GM12801 (cell line): ENCODE results near the gene ZDHHC4.

Experiments
- TF ChIP-seq, protein P1 (sequence below): IDR thresholded peaks from one replicate; pipeline ENCODE4 v1.5.1; 2011; ENCODE audit warnings: control low read depth; ENCODE audit not compliant: insufficient read length; ENCODE audit errors: extremely low read depth

The ZDHHC4 gene

DNA sequence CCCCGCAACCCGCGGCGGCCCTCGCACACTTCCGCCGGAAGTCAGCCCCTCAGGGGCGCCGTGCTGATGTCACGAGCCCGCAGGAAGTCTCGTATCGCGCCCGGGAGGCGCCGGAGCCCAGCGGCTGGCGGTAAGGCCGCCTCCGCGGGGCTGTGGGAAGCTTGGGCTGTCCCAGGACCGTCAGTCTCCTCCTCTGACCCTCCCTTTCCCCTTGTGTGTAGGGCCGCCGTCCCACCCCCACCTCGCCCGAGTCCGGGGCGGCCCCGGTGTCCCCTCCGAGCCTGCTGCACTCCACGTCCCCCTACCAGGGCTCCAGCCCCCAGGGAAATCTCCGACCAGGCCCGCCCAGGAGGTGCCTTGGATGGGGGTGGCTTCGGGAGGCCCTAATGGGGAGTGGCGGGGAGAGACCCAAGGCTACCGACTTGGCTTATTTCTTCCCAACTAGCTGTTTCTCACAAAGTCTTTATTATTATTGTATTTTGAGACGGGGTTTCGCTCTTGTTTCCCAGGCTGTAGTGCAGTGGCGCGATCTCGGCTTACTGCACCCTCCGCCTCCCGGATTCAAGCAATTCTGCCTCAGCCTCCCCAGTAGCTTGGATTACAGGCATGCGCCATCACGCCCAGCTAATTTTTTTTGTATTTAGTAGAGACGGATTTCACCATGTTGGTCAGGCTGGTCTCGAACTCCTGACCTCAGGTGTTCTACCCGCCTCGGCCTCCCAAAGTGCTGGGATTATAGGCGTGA, at the start of gene ZDHHC4:
TSS of gene ZDHHC4 (plus strand) at position 86 of the 745 bp plus-strand sequence. CDS start 3,108 bp downstream, outside the sequence.
- TF ChIP-seq, protein P1, sequence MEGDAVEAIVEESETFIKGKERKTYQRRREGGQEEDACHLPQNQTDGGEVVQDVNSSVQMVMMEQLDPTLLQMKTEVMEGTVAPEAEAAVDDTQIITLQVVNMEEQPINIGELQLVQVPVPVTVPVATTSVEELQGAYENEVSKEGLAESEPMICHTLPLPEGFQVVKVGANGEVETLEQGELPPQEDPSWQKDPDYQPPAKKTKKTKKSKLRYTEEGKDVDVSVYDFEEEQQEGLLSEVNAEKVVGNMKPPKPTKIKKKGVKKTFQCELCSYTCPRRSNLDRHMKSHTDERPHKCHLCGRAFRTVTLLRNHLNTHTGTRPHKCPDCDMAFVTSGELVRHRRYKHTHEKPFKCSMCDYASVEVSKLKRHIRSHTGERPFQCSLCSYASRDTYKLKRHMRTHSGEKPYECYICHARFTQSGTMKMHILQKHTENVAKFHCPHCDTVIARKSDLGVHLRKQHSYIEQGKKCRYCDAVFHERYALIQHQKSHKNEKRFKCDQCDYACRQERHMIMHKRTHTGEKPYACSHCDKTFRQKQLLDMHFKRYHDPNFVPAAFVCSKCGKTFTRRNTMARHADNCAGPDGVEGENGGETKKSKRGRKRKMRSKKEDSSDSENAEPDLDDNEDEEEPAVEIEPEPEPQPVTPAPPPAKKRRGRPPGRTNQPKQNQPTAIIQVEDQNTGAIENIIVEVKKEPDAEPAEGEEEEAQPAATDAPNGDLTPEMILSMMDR: no peak

- TF ChIP-seq, protein P1: no peak
These were observed 48.7 kb upstream of the ZDHHC4 start for GRCh38 chr7:6528401-6529130.

- TF ChIP-seq, protein P1: no peak
These were observed 47.6 kb upstream of the ZDHHC4 start for GRCh38 chr7:6529643-6530042.

GRCh38 chr7:6530626-6531491, 46.4 kb upstream of the ZDHHC4 start:
- TF ChIP-seq, protein P1: no peak

DNA sequence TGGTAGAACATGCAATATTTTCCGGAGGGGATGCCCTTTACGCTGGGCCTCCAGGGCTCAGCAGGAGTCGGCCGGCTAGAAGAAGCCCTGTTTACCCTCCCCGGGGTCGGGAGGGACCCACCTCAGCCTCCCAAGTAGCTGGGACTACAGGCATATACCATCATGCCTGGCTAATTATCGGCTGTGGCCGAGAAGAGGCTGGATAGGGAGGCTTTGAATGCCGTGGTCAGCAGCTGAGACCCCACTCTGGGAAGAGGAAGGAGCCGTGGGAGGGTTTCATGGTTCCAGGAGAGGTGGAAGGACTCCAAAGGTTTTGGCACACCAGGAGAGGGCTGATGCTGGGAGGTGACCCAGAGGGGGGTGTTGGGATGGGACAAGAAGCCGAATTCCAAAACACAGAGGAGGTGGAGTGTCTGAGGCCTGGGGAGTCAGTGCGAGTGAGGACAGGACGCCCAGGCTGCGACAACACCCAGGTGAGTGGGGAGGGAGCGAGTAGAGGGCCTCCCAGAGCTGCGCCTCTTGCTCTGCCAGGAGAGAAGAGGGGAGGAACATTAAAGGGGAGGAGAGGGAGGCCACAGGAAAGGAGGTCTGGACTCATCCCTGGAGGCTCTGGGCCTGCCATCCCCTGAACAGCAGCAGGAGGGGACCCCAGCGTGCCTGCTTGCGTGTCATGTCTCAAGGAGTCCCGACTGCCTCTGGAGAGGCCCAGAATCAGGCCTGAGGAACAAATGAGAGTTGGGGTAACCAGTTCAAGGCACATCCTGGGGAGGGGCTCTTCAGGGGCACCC, 45.6 kb upstream of the ZDHHC4 start:
- TF ChIP-seq, protein P1: no peak

DNA sequence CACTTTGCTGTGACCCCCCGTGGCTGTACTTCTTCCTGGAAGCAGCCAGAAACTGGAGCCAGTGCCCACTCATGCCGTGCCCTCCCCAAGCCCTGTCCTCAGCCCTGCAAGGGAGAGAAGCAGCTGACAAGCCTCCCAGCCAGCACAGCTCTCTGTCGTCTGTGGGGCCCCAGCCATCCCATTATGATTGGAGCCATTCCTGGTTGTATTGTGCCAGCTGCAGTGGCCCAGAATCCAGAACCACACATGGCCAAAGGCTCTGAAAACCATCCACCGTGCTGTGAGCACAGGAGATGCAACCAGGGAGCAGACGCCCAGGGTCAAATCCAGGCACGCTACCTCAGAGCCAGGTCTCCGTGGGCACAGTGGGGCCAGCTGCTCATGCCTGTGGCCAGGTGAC, 44.7 kb upstream of the ZDHHC4 start:
- TF ChIP-seq, protein P1: no peak
